Cardiac ventricle fibroblast (primary cell): ENCODE results near the gene RERGL. TPM values are rescaled to one million over a fixed set of nuclear protein-coding genes. Genes with fewer than 3 reads are reported as not detected.

Experiments used
- total RNA-seq: library from RNA; depleted of rRNA; stranded (reverse); fragments of >200 nt; gene quantifications from 2 replicates; pipeline ENCODE4 v1.2.3, GENCODE V29; 2015

The RERGL gene
- not detected in 2 replicates for total RNA-seq

GRCh38 chr12:18090093-18090492, at the start of gene RERGL:
Gene RERGL (minus strand): TSS chr12:18090193. CDS start chr12:18090140, 53 bp downstream.

Other genes with a start within 250 kb of the RERGL start
- gene PIK3C2G, start 171.3 kb upstream of the RERGL start, total RNA-seq = not detected in 2 replicates